Stimulated activated CD8-positive, alpha-beta memory T cell treated with anti-CD3 and anti-CD28 coated beads, Interleukin-7, amount 100 ng/mL, for 1 hour (primary cell): ENCODE data around the gene LUC7L3.
"Not testable (repeated sequence)": the region's sequence is repeated elsewhere in the genome, so short reads cannot be mapped to it uniquely, and the experiment has no call there.

Experiments
- DNase-seq, 2 donors: peaks; one replicate each; pipeline ENCODE4 v3.0.0-alpha.2; 2020; ENCODE audit warnings: low read depth in 2 of 2

The LUC7L3 gene

GRCh38 chr17:50783193-50783660 is 63.8 kb downstream of the LUC7L3 start:
- DNase-seq, result peak; percentile 55 to 69

GRCh38 chr17:50783905-50784304 is 64.5 kb downstream of the LUC7L3 start:
- no peak for DNase-seq

GRCh38 chr17:50785126-50785525 is 65.7 kb downstream of the LUC7L3 start:
- no peak for DNase-seq

GRCh38 chr17:50785946-50786570 is 66.7 kb downstream of the LUC7L3 start:
- no peak for DNase-seq

- no peak for DNase-seq
These were observed 67.7 kb downstream of the LUC7L3 start for GRCh38 chr17:50787106-50787505.

DNA sequence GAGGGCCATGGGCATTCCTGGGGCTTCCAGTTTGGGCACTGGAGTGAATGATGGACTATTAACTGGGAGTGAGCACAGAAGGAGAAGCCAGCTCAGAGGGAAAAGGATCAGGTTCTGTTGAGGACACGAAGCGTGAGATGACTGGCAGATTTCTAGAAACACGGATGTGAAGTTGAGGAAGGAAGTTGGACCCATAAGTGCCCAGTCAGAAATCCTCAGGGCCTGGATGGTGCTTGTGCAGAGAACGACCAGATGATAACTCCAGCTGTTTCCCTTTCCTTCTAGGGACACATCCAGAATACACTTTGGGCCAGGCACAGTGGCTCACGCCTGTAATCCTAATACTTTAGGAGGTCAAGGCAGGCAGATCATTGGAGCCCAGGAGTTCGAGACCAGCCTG is 71.2 kb downstream of the LUC7L3 start:
- DNase-seq, result no peak

- DNase-seq, result no peak
These were observed 72.7 kb downstream of the LUC7L3 start for GRCh38 chr17:50792132-50792531.

GRCh38 chr17:50793007-50793406 is 73.6 kb downstream of the LUC7L3 start:
- DNase-seq, result no peak

DNA sequence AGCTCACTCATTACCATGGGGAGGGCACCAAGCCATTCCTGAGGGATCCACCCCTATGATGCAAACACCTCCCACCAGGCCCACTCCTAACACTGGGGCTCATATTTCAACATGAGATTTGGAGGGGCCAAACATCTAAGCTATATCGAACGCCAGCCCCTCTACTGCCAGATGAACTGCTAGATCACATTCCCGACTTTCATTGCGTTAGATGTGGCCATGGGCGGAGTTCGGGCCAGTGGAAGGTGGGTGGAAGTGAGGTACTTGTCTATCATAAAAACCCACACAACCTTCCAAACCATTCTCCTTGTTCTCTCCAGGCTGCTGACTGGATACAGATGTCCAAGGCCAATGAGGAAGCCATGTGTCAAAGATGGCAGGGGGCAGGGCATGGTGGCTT is 75.0 kb downstream of the LUC7L3 start:
- no peak for DNase-seq

GRCh38 chr17:50797135-50797810 is 77.9 kb downstream of the LUC7L3 start:
- DNase-seq, result no peak

GRCh38 chr17:50798424-50799288 is 79.3 kb downstream of the LUC7L3 start:
- DNase-seq, result no peak

- DNase-seq, result no peak
These were observed 80.2 kb downstream of the LUC7L3 start for GRCh38 chr17:50799582-50799981.

DNA sequence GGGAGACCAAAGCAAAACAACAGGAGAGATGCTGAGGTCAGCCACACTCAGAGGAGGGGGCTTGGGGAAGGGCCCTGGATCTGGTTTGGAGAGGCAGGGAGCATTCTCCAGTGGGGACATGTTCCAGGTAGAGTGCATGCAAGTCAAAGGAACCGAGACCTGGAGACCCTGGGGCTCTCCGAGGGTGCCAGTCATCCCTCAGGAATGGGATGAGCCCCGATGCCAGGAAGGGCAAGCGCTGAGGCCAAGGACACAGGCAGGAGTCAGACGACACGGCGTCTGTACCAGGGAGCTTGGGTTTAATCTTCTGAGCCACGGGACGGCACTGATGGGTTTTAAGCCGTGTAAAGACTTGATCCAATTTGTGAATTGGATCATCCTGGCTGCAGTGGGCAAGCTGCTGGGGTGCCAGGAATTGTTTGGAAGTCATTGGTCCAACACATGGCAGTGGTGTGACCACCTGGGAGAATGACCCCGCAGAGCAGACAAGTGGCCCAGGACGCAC is 80.8 kb downstream of the LUC7L3 start:
- DNase-seq, result no peak

GRCh38 chr17:50802609-50803571 is 83.5 kb downstream of the LUC7L3 start:
- no peak for DNase-seq

DNA sequence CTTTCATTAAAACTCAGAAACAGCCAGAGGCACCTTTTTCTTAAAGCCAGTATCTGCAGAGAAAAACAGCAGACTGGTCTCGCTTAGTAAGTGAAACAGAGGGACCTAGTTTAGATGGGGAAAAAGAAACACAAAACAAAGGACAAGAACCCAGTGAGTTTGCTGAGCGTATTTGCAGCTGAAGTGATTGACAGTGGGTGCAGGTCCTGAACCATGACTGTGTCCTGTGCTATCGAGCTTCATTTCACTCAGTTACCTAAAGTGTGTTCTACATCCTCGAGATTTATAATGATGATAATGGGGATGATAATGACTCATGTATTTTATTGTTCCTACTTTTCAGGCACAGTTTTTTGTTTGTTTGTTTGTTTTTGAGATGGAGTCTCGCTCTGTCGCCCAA is 84.3 kb downstream of the LUC7L3 start:
- no peak for DNase-seq

DNA sequence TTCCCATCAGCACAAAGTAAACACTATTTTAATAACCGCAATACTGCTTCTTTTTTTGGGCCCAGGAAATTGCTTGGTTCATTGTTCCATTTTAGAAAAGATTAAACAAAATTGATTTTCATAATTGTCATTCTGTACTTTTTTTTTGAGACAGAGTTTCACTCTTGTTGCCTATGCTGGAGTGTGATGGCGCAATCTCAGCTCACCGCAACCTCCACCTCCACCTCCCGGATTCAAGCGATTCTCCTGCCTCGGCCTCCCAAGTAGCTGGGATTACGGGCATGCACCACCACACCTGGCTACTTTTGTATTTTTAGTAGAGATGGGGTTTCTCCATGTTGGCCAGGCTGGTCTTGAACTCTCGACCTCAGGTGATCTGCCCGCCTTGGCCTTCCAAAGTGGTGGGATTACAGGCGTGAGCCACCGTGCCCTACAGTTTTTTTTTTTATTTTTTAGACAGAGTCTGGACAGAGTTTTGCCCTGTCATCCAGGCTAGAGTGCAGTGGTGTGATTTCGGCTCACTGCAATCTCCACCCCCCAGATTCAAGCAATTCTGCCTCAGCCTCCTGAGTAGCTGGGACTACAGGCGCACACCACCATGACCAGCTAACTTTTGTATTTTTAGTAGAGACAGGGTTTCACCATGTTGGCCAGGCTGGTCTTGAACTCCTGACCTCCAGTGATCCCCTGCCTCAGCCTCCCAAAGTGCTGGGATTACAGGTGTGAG is 85.5 kb downstream of the LUC7L3 start:
- DNase-seq, result not testable (repeated sequence)

- DNase-seq, result no peak
These were observed 86.1 kb downstream of the LUC7L3 start for GRCh38 chr17:50805486-50805885.
